ENCODE measurements around the gene MAPK12.

DNA sequence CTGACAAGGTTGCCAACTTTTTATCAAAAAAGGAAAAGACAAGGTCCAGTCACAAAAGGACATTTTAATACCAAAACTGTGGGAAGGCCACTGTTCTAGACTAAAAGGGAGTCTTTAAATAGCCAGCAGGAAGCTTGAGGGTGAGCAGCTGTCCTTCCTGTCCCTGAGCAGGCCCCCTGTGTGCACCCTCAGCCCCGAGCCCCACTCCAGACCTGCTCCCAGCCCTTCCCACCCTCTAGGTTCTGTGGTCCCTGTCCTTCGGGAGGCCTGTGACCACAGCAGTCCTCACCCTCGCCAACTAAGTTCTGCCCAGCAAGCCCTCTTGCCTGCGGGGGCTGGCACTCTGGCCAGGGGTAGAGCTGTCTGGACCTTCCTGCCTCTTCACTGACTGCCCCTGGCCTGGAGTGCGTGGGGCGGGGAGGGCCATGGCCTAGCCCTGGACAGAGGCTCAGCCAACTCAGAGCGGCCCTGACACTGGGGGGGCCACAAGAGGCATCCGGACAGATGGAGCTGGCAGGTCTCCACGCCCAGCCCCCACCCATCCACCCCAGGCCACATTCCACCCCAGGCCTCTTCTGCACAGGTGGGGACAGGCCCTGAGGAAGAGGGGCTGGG, 47.6 kb upstream of the MAPK12 start:
- TF ChIP-seq, protein P1, sequence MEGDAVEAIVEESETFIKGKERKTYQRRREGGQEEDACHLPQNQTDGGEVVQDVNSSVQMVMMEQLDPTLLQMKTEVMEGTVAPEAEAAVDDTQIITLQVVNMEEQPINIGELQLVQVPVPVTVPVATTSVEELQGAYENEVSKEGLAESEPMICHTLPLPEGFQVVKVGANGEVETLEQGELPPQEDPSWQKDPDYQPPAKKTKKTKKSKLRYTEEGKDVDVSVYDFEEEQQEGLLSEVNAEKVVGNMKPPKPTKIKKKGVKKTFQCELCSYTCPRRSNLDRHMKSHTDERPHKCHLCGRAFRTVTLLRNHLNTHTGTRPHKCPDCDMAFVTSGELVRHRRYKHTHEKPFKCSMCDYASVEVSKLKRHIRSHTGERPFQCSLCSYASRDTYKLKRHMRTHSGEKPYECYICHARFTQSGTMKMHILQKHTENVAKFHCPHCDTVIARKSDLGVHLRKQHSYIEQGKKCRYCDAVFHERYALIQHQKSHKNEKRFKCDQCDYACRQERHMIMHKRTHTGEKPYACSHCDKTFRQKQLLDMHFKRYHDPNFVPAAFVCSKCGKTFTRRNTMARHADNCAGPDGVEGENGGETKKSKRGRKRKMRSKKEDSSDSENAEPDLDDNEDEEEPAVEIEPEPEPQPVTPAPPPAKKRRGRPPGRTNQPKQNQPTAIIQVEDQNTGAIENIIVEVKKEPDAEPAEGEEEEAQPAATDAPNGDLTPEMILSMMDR (IDR thresholded peaks at IDR 0.05) = no peak
- TF ChIP-seq POLR2AphosphoS5 (IDR thresholded peaks at IDR 0.05) = no peak
- no peak for TF ChIP-seq POLR2A (IDR thresholded peaks at IDR 0.05)
- TF ChIP-seq EP300 (IDR thresholded peaks at IDR 0.05) = no peak
